Endometrial microvascular endothelial cells (primary cell): Measurements from ENCODE around the gene PLPP6. TPM values are rescaled to one million over a fixed set of nuclear protein-coding genes. Genes with fewer than 3 reads are reported as not detected.
"Not testable (repeated sequence)": the region's sequence is repeated elsewhere in the genome, so short reads cannot be mapped to it uniquely, and the experiment has no call there.

ENCODE experiments used
- in situ Hi-C: cut with HindIII; loops from 2 replicates; pipeline ENCODE4 v1.10.0; 2017; ENCODE audit warnings: low sequenced_read_pairs, low pct_unique_long_range_greater_than_20kb; ENCODE audit errors: inconsistent ontology term
- total RNA-seq: library from RNA; depleted of rRNA; stranded (reverse); fragments of >200 nt; gene quantifications from one replicate; pipeline ENCODE4 v1.2.3, GENCODE V29; 2015; ENCODE audit errors: inconsistent ontology term

PLPP6 gene
- total RNA-seq, 1 donor from 2014 or later = 6.5 TPM

DNA sequence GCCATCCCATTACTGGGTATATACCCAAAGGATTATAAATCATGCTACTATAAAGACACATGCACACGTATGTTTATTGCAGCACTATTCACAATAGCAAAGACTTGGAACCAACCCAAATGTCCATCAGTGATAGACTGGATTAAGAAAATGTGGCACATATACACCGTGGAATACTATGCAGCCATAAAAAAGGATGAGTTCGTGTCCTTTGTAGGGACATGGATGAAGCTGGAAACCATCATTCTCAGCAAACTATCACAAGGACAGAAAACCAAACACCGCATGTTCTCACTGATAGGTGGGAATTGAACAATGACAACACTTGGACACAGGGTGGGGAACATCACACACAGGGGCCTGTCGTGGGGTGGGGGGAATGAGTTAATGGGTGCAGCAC lies 1.4 kb upstream of the PLPP6 start:
- in situ Hi-C loops = not testable (repeated sequence)

DNA sequence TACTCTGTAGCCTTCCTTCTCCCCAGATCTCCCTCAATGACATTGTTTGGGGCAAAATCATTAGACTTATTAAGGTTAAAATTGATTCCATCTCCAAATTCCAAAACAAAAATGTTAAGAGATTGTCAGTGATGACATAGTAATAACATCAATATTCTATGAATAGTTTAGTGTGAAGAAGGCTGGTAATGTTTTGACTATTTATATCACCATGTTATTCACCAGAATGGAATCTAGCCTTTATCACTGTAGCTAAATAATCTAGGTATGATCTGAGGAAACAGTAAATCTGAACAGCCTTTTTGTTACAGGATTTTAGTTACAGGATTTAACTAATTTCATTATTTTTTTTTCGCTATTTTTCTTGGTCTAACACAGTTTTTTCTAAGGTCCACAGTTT lies 929 bp upstream of the PLPP6 start:
- in situ Hi-C loops = no loop called here

DNA sequence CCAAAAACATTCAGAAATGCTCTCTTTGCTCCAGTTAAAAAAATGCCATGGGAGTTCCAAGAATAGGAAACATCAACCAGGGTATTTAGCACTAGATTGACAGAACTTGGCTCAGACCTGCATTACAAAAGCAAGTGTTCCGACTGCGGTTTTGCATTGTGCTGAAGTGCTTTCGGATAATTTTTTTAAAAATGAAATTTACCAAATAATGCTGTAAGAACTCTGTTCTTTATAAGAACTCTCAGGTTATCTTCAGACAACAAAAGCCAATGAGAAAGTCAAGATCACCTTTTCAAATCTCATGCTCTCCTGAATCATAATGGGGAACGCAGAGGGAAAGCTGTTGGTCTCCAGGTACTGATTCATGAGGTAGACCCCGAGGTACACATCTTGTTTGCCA lies 483 bp upstream of the PLPP6 start:
- in situ Hi-C loops = no loop called here

DNA sequence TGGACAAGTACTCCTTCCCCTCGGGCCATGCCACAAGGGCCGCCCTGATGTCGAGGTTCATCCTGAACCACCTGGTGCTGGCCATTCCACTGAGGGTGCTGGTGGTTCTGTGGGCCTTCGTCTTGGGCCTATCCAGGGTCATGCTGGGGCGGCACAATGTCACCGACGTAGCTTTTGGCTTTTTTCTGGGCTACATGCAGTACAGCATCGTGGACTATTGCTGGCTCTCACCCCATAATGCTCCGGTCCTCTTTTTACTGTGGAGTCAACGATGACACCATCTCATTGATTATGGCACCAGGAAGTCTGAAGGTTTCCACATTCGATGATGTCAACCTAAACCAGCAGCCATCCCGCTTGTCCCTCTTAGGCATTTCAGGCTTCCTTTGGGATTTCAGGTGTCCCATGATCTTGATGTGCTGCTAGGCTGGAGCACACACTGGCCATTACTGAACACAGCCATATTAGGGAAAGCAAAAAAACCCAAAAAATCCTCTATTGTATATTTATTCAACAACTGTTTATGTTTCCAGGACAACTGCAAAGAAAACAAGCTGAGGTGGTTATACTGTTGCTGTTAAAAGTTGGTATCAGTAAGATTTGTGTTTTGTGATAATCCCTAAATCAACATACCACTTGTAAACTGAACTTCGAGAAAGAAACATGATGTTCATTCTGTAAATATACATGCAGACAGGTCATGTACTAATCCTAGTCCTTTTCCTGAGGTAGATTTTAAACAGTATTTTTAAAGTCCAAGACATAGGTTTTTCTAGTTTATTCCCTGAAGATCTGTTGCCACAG lies 1.1 kb downstream of the PLPP6 start:
- in situ Hi-C loops = no loop called here

GRCh38 chr9:4663956-4664355 lies 1.9 kb downstream of the PLPP6 start:
- in situ Hi-C loops = no loop called here

DNA sequence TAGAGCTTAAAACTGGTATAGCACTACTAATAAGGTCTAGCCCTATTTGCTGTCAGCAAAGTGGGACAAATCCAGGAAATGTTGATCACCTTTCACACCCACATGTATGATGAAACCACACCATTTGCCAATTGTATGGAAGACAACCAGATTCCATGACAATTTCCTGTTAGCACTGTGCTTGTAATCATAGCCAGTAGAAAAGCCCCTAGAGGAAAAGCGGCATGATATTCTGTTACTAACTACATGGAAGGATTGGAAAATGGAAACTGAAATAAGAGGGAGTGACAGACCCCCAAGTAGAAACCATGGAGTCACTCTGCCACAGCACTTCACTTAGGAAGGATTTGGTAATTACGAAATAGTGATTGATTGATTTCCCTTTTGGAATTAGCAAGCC lies 3.3 kb downstream of the PLPP6 start:
- in situ Hi-C loops = no loop called here

DNA sequence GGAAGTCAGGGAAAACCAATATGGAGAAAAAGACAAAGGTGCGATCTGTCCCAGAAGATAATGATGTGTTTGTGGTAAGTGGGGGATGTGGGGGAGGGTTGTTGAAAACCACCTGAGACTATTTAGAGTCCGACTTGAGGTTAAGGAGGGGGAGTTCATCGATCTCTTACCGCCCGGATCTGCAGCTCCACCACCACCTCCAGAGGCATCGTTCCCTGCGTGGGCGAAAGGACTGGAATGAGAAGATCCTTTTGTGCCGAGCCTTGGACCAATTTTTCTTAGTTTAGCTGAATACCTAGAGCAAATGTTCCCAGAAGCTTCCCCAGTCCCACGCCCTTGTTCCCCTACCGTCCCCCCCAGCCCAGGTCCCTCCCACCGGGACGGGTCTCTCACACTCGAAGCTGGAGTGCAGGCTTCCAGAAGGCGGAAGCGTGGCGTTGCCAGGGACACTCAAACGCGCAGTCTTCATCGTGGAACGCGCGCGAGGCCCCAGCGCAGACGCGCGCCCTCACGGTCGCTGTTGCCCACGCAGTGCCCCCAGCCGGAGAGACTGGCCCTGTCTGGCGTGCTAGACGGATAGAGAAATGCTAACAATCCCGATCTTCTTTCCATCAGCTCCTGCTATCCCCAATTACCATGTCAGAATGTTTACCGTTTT lies 4.1 kb downstream of the PLPP6 start, which contains the start of gene SPATA6L:
TSS of gene SPATA6L (minus strand) at position 439 of the 658 bp plus-strand sequence. CDS start at position 209, 230 bp downstream.
- in situ Hi-C loops = no loop called here

- in situ Hi-C loops = no loop called here
These were observed 5.6 kb downstream of the PLPP6 start for GRCh38 chr9:4667681-4668080.

- in situ Hi-C loops = no loop called here
These were observed 6.5 kb downstream of the PLPP6 start for GRCh38 chr9:4668604-4669003.

- in situ Hi-C loops = no loop called here
These were observed 7.8 kb downstream of the PLPP6 start for GRCh38 chr9:4669890-4670289.

- in situ Hi-C loops = no loop called here
These were observed 8.5 kb downstream of the PLPP6 start for GRCh38 chr9:4670591-4670990.

DNA sequence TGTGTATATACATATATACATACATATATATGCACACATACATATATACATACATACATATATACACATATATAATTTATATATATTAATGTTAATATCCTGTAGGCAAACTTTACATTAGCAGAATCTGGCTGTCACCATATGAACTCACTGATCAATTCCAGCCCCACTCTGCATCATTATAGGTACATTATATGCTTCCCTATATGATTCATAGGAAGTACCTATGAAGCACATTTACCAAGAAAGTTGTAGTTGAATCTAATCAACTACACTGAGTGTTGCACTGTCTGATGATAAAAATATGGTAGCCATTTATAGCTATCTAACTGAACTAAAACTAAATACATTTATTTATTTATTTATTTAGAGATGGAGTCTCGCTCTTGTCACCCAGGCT lies 9.6 kb downstream of the PLPP6 start:
- in situ Hi-C loops = no loop called here

- in situ Hi-C loops = no loop called here
These were observed 12.7 kb downstream of the PLPP6 start for GRCh38 chr9:4674783-4675182.

DNA sequence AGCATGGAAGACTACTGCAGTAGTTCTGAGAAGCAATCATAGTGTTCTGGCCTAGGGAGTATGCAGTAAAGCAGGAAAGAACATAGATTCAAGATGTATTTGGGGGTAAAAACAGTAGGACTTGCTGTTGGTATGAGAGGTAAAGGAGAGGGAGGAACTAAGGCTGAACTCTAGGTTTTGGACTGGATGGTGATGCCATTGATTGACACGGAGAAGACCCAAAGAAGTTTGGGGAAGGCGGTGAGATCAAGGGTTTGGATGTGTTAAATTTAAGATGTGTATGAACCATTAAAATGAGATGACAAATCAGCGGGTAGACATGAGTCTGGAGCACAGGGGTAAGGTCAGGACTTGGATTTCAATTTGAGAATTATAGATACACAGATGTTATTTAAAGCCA lies 15.3 kb downstream of the PLPP6 start:
- in situ Hi-C loops = no loop called here

DNA sequence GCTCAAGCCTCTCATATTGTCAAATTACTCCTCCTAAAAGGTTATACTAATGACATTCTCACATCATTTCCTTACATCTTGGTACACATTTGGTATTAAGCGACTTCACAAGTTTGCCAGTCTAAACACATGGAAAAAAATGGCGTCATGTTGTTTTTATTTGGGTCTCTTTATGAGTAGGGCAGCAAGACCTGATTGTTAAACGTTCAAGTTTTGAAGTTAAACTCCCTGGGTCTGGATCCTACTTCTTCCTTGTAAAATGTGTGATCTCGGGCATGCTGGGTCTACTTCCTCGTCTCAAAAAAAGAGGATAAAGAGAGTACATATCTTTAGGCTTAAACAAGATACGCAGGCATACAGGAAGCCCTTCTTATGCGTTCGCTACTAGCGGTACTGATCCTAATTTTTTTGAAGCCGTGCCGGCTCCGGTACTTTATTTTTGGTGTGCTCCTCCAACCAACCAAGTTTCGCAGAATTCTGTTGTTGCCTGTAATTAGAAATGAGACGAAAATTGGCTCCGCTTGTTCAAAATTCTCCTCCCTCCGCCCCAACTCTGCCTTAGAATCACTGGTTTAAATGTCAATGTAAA lies 16.7 kb downstream of the PLPP6 start:
- in situ Hi-C loops = no loop called here

GRCh38 chr9:4679268-4680172 lies 17.4 kb downstream of the PLPP6 start, which contains the start of gene CDC37L1:
Gene CDC37L1 (plus strand): TSS chr9:4679569. CDS start chr9:4679768, 199 bp downstream.
- in situ Hi-C loops = no loop called here

- in situ Hi-C loops = no loop called here
These were observed 18.1 kb downstream of the PLPP6 start for GRCh38 chr9:4680173-4680525.

DNA sequence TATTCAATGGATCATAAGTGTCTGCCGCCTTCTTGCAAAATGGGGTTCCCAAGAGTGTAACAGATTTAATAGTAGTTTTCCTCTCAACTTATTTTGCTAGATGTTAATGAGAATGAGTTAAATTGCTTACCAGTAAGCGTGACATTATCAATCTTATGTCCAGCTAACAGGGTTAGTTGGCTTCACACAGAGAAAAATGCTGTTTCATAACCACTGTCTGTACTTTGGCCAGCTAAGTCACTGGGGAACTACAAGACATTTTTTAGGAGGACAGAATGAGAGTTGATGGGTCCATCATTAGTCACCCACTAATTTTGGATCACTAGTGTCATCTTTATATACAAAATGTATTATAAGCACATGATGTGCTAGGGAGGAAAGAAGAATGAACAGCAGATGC lies 18.7 kb downstream of the PLPP6 start:
- in situ Hi-C loops = no loop called here

DNA sequence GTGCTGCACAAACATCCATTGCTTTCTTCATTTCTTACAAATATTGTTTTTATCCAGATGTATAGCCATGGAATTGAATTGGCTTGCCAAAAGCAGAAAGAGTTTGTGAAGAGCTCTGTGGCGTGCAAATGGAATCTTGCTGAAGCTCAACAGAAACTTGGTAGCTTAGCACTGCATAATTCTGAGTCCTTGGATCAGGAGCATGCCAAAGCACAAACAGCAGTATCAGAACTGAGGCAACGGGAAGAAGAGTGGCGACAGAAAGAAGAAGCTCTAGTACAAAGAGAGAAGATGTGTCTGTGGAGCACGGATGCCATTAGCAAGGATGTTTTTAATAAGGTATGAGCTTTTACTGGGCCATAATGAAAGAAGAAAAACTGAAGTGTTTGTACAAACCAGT lies 22.7 kb downstream of the PLPP6 start:
- in situ Hi-C loops = no loop called here
